ENCODE data around the gene WASF1. TPM values are rescaled to one million over a fixed set of nuclear protein-coding genes. Genes with fewer than 3 reads are reported as not detected.
"Not testable (repeated sequence)": the region's sequence is repeated elsewhere in the genome, so short reads cannot be mapped to it uniquely, and the experiment has no call there.

WASF1 gene
- total RNA-seq, 4 donors from 2014 or later: 10.7 to 20.9 (median 16.3) TPM

DNA sequence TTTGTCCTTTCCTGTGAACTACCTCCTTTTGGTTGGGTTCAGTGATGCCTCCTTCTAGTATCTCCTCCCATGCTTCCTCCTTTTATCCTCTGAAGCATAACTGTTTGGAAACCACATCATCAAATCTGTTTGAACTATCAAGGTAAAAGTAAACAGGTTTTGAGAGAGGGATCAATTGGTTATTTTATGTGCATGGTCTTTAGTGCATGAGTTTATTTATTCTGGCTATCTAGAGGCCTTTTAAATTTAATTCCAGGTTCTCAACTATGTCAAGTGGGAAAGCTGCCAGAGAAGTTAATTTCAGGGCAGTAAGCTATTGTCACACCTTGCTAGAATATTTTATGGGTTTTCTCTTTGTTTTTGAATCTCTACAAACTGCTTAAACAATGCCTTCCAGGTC is 54.1 kb downstream of the WASF1 start:
- H3K27ac ChIP-seq: no peak overlapping the region
- no peaks in the 10 kb centered on the region for H3K27me3 ChIP-seq
- no peak for TF ChIP-seq POLR2A (IDR thresholded peaks at IDR 0.05)
- TF ChIP-seq CTCF (IDR thresholded peaks at IDR 0.05): no peak
- H3K4me3 ChIP-seq: no peak overlapping the region
- no peaks in the 10 kb centered on the region for H3K4me1 ChIP-seq
- intact Hi-C loops (cut with DNase I): no loop called here
- H3K36me3 ChIP-seq: peaks cover 0 to 41% (median 0%) of the 10 kb centered on the region in 3 donors
- H3K9me3 ChIP-seq: no peaks in the 10 kb centered on the region
- DNase-seq: no peak

- peaks cover 0 to 37% (median 0%) of the 10 kb centered on the region in 3 donors for H3K36me3 ChIP-seq
- H3K27ac ChIP-seq; H3K4me1 ChIP-seq; H3K27me3 ChIP-seq; intact Hi-C loops (cut with DNase I); DNase-seq; H3K9me3 ChIP-seq; H3K4me3 ChIP-seq: not testable (repeated sequence)
- 97% methylated on average over 4 of the region's 4 CpGs for WGBS, 2 donors
These were observed 57.8 kb downstream of the WASF1 start for GRCh38 chr6:110121655-110122054.

DNA sequence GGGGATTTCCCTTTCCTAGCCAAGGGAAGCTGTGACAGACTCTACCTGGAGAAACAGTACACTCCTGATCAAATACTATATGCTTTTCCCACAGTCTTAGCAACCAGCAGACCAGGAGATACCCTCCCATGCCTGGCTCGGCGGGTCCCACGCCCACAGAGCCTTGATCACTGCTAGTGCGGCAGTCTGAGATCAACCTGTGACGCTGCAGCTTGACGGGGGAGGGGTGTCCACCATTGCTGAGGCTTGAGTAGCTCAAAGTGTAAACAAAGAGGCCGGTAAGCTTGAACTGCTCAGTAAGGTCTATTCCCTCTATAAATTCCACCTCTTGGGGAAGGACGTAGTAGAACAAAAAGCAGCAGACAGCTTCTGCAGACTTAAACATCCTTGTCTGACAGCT is 63.2 kb downstream of the WASF1 start:
- H3K27ac ChIP-seq: no peak overlapping the region
- no peaks in the 10 kb centered on the region for H3K4me1 ChIP-seq
- no peaks in the 10 kb centered on the region for H3K27me3 ChIP-seq
- no peak overlapping the region for H3K4me3 ChIP-seq
- intact Hi-C loops (cut with DNase I): no loop called here
- 93 to 98% methylated on average over 5 to 8 of the region's 8 CpGs for WGBS, 2 donors
- H3K9me3 ChIP-seq: no peaks in the 10 kb centered on the region
- no peak for DNase-seq
- no peak for TF ChIP-seq CTCF (IDR thresholded peaks at IDR 0.05)
- no peak for TF ChIP-seq POLR2A (IDR thresholded peaks at IDR 0.05)
- peaks cover 0 to 16% (median 0%) of the 10 kb centered on the region in 3 donors for H3K36me3 ChIP-seq

DNA sequence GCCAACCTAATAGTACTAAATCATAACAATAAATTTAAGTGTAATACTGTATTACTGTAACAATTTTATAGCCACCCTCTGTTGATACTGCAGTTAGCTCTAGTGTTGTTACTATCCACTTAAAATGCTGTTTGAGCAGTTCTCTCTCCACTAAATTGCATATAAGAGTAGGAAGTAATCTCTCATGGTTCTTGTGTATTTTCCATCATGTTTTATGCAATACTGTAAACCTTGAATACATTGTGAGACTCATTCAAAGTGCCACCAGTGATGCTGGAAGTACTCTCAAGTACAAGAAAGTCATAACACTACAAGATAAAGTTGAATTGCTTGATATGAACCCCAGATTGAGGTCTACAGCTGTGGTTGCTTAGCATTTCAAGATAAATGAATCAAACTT is 65.5 kb downstream of the WASF1 start:
- no peak overlapping the region for H3K27ac ChIP-seq
- no peaks in the 10 kb centered on the region for H3K4me1 ChIP-seq
- DNase-seq: no peak
- TF ChIP-seq CTCF (IDR thresholded peaks at IDR 0.05): no peak
- TF ChIP-seq POLR2A (IDR thresholded peaks at IDR 0.05): no peak
- H3K27me3 ChIP-seq: no peaks in the 10 kb centered on the region
- H3K9me3 ChIP-seq: no peaks in the 10 kb centered on the region
- H3K4me3 ChIP-seq: no peak overlapping the region
- intact Hi-C loops (cut with DNase I): no loop called here
- peaks cover 0 to 11% (median 0%) of the 10 kb centered on the region in 3 donors for H3K36me3 ChIP-seq

GRCh38 chr6:110105296-110105695 is 74.2 kb downstream of the WASF1 start:
- Histone ChIP-seq H3K27me3 (no peaks in the 10 kb centered on the region), H3K4me3 (no peak overlapping the region), H3K36me3 (peaks cover 6 to 69% (median 6%) of the 10 kb centered on the region in 3 donors), H3K4me1 (no peaks in the 10 kb centered on the region), H3K9me3 (no peaks in the 10 kb centered on the region), H3K27ac (no peak overlapping the region)
- no peak for DNase-seq
- intact Hi-C loops (cut with DNase I): no loop called here
- no peak for TF ChIP-seq CTCF (IDR thresholded peaks at IDR 0.05)
- no peak for TF ChIP-seq POLR2A (IDR thresholded peaks at IDR 0.05)
- 86 to 88% methylated on average over 4 of the region's 4 CpGs for whole genome bisulfite sequencing, 2 donors

DNA sequence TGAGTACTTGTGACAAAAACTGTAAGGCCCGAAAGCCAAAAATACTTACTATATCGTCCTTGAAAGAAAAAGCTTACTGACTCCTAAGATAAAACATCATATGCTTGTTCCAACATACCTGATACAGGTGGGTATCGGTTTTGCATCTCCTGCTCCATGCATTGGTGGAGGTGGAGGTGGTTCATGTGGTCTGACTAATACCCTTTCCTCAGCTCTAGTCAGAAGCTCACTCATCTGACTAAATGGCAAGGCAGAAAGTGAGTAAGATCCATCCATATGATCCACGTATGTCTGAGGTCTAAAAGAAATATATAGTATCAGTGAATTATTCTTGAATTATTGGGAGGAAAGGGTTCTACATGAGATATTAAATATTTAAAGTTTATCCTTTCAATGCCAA is 76.2 kb downstream of the WASF1 start:
- no peak for DNase-seq

More for the DNA sequence above, 76.2 kb downstream of the WASF1 start:
- Histone ChIP-seq H3K4me1 (peaks cover 0 to 7% (median 0%) of the 10 kb centered on the region in 3 donors), H3K36me3 (peaks cover 6 to 74% (median 6%) of the 10 kb centered on the region in 3 donors), H3K27me3 (no peaks in the 10 kb centered on the region), H3K9me3 (no peaks in the 10 kb centered on the region), H3K4me3 (no peak overlapping the region), H3K27ac (no peak overlapping the region)
- WGBS, 2 donors: 84 to 93% methylated on average over 4 of the region's 4 CpGs
- intact Hi-C loops (cut with DNase I): no loop called here
- TF ChIP-seq POLR2A (IDR thresholded peaks at IDR 0.05) (no peak), CTCF (IDR thresholded peaks at IDR 0.05) (no peak)

All from esophagus squamous epithelium (tissue), 5 donors.